HUDEP-2 (cell line): Measurements from ENCODE around the gene SKI.
A peak's percentile ranks its signal among the peaks of the same experiment; 100 is the strongest.
"Not testable (repeated sequence)": the region's sequence is repeated elsewhere in the genome, so short reads cannot be mapped to it uniquely, and the experiment has no call there.

Experiments
- DNase-seq, 76 experiments: peaks; one replicate each; lab custom pipeline; 2025; ENCODE audit not compliant: unreplicated experiment in 76 of 76; lab: John Stamatoyannopoulos, UW

Gene SKI

GRCh38 chr1:2257245-2257627 lies 29.1 kb downstream of the SKI start:
- DNase-seq = no peak

- no peak for DNase-seq
Measured at GRCh38 chr1:2258122-2258681, 30.1 kb downstream of the SKI start.

- DNase-seq = no peak
Measured at GRCh38 chr1:2258996-2259395, 30.9 kb downstream of the SKI start.

GRCh38 chr1:2259668-2260402 lies 31.7 kb downstream of the SKI start:
- DNase-seq = no peak

GRCh38 chr1:2260470-2260869 lies 32.4 kb downstream of the SKI start:
- peak in 1 of 76 experiments; percentile 7 for DNase-seq

GRCh38 chr1:2260917-2261316 lies 32.8 kb downstream of the SKI start:
- DNase-seq = no peak

GRCh38 chr1:2261476-2262395 lies 33.6 kb downstream of the SKI start:
- not testable (repeated sequence) for DNase-seq

GRCh38 chr1:2266301-2266975 lies 38.3 kb downstream of the SKI start:
- no peak for DNase-seq

- no peak for DNase-seq
Measured at GRCh38 chr1:2267051-2267830, 39.1 kb downstream of the SKI start.

- no peak for DNase-seq
Measured at GRCh38 chr1:2267862-2268261, 39.7 kb downstream of the SKI start.

- no peak for DNase-seq
Measured at GRCh38 chr1:2268285-2269056, 40.4 kb downstream of the SKI start.

GRCh38 chr1:2269193-2269921 lies 41.2 kb downstream of the SKI start:
- DNase-seq = no peak

GRCh38 chr1:2269922-2270259 lies 41.8 kb downstream of the SKI start:
- no peak for DNase-seq

- DNase-seq = no peak
Measured at GRCh38 chr1:2270260-2271100, 42.4 kb downstream of the SKI start.

- no peak for DNase-seq
Measured at GRCh38 chr1:2271211-2271721, 43.1 kb downstream of the SKI start.

- DNase-seq = no peak
Measured at GRCh38 chr1:2271841-2272655, 43.9 kb downstream of the SKI start.
